ENCODE results near the gene SHKBP1. TPM values are rescaled to one million over a fixed set of nuclear protein-coding genes. Genes with fewer than 3 reads are reported as not detected.
A peak's percentile ranks its signal among the peaks of the same experiment; 100 is the strongest.

SHKBP1 gene
- total and polyA plus RNA-seq, 9 of the 15 experiments (the other 6 are each of a cell fraction or from before 2014, with no cell fraction given) = 1.2 to 58.1 (median 22.3) TPM

- no peak for TF ChIP-seq FOXK1 (CRISPR knock-in tag; IDR thresholded peaks at IDR 0.05; ENCODE audit: borderline replicate concordance)
- TF ChIP-seq HDAC8 (tag; IDR thresholded peaks at IDR 0.05) = no peak
- TF ChIP-seq ZNF79 (CRISPR knock-in tag; IDR thresholded peaks at IDR 0.05; ENCODE audit: low read depth) = no peak
- no peak for TF ChIP-seq CBFA2T3 (IDR thresholded peaks at IDR 0.05)
- TF ChIP-seq GTF3C2 (IDR thresholded peaks at IDR 0.05; ENCODE audit: borderline replicate concordance, extremely low read depth, insufficient read length) = peak; percentile 37
- no peak for TF ChIP-seq MGA (IDR thresholded peaks at IDR 0.05)
- no peak for TF ChIP-seq TAF1 (IDR thresholded peaks at IDR 0.05; ENCODE audit: control insufficient read depth, extremely low read depth, insufficient read depth, low read length, severe bottlenecking)
- TF ChIP-seq PTBP1 (IDR thresholded peaks at IDR 0.05; ENCODE audit: low read depth, low read length) = peak; percentile 61; the same call in 1 of the 2 replicates
- TF ChIP-seq ATF6 (CRISPR knock-in tag; IDR thresholded peaks at IDR 0.05) = no peak
- no peak for TF ChIP-seq NBN (IDR thresholded peaks at IDR 0.05; ENCODE audit: low read depth)
Observed at GRCh38 chr19:40567750-40568494, 8.8 kb upstream of the SHKBP1 start (continued).

Measured in K562 (cell line).